NCI-H524 treated with DMSO at 0.1 percent for 48 hours (cell line): ENCODE results near the gene GTF2I.
"Not testable (repeated sequence)": the region's sequence is repeated elsewhere in the genome, so short reads cannot be mapped to it uniquely, and the experiment has no call there.

Experiments
- DNase-seq: peaks from one replicate; lab custom pipeline; 2025; lab: John Stamatoyannopoulos, UW

Gene GTF2I

GRCh38 chr7:74779053-74779452 is 121.5 kb downstream of the GTF2I start:
- DNase-seq, result not testable (repeated sequence)

DNA sequence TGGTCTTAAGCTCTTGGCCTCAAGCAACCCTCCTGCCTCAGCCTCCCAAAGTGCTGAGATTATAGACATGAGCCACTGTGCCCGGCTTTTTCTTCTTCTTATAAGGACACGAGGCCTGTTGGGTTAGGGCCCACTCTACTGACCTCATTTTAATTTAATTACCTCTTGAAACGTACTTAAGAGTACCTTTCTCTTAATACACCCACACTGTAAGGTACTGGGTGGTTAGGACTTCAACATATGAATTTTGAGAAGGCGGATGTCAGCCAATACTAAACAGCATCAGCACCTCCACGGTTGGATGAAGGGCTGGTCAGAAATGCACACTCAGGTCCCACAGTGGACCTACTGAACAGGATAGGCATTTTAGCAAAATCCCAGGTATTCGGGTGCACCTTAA is 124.2 kb downstream of the GTF2I start:
- not testable (repeated sequence) for DNase-seq

DNA sequence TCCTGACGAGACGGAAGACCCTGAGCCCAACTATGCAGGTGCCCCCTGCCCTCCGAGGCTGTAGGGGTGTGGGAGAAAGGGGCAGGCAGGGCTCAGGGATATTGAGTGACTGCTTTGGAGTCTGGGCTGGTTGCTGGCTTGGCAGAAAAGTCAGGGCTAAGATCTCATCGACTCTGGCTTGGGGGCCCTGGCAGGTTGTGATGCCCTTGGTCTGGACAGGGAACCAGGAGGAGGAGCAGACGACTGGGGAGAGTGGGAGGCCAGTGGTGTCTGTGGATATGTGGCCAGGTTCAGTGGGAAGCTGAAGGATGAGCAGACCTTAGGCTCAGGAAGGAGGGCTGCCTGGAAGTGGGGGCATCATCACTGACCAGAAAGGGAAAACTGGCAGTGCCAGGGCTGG is 126.1 kb downstream of the GTF2I start:
- not testable (repeated sequence) for DNase-seq

DNA sequence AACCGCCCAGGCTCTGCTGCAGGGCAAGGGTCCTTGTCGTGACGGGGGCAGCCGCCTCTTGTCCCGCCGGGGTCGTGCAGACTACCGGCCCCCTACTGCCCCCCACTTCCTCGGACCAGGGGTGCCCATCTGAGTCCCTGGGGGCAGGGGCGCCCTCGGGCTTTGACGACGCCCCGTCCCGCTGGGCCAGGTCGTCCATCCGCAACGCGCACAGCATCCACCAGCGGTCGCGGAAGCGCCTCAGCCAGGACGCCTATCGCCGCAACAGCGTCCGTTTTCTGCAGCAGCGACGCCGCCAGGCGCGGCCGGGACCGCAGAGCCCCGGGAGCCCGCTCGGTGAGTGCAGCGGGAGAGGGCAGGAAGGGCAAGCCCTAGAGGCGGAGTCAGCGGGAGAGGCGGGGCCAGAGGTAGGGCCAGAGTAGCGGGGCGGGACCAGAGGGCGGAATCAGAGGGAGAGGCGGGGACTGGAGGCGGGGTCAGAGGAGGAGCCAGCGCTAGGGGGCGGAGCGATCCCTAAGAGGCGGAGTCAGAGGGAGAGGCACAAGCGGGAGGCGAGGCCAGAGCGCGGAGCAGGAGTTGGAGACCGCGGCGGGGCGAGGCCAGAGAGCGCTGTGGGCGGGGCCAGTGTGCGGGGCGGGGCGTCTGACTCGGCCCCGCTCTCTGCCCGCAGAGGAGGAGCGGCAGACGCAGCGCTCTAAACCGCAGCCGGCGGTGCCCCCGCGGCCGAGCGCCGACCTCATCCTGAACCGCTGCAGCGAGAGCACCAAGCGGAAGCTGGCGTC is 131.0 kb downstream of the GTF2I start:
- peak; percentile 36 for DNase-seq

- DNase-seq, result not testable (repeated sequence)
Measured at GRCh38 chr7:74789200-74789736, 131.8 kb downstream of the GTF2I start.

GRCh38 chr7:74797848-74798622 is 140.5 kb downstream of the GTF2I start:
- not testable (repeated sequence) for DNase-seq

- not testable (repeated sequence) for DNase-seq
Measured at GRCh38 chr7:74798644-74799043, 141.1 kb downstream of the GTF2I start.
